ENCODE data around the gene GADD45A. TPM values are rescaled to one million over a fixed set of nuclear protein-coding genes. Genes with fewer than 3 reads are reported as not detected.
"Not testable (repeated sequence)": the region's sequence is repeated elsewhere in the genome, so short reads cannot be mapped to it uniquely, and the experiment has no call there.

GADD45A gene
- total RNA-seq, 1 donor from 2014 or later = 48.1 TPM

- ATAC-seq (ENCODE audit: poor library complexity) (peak; percentile 32), DNase-seq (no peak)
- intact Hi-C loops (cut with DNase I) = no loop called here
These were observed 25.4 kb downstream of the GADD45A start for GRCh38 chr1:67710417-67710816.

DNA sequence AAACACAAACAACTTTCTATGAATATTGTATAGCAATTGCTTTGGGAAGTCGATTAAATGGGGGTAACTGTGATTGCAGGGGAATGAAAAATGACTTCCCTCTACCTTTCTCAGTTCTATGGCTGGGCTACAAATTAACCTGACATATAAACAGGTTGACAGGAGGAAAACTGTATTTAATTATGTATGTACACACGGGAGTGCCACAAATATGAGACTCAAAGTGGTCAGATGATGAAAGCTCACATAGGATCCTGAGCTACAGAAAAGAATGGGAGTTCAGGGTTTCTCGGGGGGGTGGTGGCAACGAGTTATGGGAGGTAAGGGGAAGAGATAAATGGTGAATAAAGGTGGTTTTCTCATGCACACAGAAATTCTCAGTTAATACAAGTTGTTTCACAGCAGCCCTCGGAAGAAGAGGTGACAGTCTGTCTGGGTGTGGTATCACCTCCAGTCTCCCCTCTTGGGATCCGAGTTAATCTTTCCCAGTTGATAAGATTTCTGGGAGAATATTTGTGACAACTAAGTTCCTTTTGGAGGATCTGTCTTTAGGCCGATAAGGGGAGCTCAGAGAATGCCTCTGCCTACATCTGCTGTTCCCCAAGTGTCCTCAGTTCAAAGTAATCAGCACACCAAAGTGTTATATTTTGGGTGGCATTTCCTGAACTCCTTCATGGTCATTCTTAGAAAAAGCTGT lies 26.3 kb downstream of the GADD45A start:
- intact Hi-C loops (cut with DNase I) = no loop called here
- no peak for DNase-seq
- no peak for ATAC-seq (ENCODE audit: poor library complexity)

DNA sequence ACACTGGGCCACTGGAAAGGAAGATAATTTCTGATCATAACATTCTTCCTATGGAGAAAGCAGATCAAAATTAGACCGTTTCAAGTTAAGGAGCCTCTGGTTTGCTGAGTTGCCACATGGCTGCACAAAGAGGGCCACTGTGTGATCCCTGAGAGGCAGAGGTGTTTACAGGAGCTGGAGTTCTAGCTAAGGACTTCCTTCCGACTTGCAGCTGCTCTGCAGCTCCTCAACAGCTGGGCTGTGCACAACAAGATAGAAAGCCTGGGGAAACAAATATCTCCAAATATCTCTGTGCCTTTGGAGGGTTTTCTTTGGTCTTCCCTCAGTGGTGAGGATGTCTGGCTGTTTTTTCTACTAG lies 26.8 kb downstream of the GADD45A start:
- ATAC-seq (ENCODE audit: poor library complexity) = no peak

DNA sequence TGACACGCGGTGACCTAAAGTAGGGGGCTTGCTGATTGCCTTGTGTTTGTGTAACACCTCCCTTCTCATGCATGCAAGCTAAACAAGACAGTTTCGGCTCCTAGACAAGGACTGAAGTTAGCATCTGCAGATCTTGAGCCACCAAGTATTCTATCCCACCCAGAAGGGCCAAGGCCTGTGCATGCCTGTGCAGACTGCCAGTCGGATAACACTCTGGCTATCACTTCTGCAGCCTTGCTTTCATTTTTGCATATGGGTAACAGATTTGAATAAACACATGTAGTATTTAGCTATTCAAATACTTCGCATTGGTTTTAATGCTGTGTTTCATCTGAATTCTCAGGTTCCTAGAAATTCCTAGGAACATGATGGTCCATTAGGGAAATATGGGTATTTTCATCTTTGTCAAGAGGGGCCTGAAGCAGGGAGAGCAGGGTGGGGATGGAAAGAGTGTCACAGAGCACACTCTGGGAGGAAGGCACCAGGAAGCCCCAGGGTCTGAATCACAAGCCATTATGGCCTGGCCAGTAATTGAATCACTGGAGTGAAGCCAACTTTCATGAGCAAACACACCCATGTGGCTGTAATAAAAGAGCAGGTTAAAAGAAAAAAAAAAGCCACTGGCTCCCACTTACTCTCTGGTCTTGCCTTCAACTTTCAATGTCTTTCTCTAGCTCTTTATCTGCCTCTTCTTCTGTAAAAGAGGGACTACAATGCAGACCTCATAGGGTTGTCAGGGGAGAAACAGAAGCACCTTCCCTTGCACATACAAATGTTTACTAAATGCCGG lies 28.3 kb downstream of the GADD45A start:
- intact Hi-C loops (cut with DNase I) = no loop called here
- DNase-seq (no peak), ATAC-seq (ENCODE audit: poor library complexity) (peak; percentile 32)

More for the DNA sequence above, 26.8 kb downstream of the GADD45A start:
- DNase-seq = no peak
- intact Hi-C loops (cut with DNase I) = no loop called here

DNA sequence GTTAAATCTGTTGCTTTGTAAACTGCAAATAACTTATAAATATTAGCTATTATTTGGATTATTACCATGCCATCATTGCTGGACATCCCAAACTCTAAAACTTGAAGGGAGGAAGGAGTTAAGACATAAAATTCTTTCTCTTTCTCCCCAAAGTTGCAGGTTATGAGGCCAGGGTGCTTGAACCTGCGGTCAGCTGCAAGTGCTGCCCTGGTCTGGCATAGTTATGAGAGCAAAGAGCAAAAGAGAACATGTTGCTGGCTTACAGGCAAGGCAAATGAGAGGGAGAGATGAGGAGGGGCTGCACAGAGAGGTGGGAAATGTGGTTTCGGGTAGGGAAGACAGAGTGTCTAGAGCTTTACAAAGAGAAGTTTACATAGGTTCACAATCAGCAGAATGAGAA lies 30.8 kb downstream of the GADD45A start:
- no peak for ATAC-seq (ENCODE audit: poor library complexity)
- no peak for DNase-seq
- intact Hi-C loops (cut with DNase I) = no loop called here

DNA sequence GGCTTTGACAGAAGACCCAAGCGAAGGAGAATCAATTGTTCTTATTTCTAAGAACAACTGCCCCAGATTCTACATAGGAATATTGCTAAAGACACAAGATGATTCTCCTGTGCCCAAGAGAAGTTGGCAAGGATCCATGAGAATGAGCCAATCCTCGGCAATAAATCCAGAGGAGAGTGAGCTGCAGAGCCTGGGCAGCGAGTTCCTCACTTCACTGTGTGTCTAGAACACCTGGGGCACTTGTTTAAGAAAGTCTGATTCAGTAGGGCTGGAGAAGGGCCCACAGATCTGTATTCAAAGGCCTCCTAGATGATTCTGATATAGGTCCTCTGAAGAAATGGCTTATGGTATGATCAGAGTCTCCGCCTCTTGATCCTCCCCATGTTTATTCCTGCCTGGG lies 31.8 kb downstream of the GADD45A start:
- DNase-seq = no peak
- intact Hi-C loops (cut with DNase I) = no loop called here
- no peak for ATAC-seq (ENCODE audit: poor library complexity)

GRCh38 chr1:67717876-67718275 lies 32.9 kb downstream of the GADD45A start:
- intact Hi-C loops (cut with DNase I) = no loop called here
- ATAC-seq (ENCODE audit: poor library complexity) (peak; percentile 78), DNase-seq (no peak)

DNA sequence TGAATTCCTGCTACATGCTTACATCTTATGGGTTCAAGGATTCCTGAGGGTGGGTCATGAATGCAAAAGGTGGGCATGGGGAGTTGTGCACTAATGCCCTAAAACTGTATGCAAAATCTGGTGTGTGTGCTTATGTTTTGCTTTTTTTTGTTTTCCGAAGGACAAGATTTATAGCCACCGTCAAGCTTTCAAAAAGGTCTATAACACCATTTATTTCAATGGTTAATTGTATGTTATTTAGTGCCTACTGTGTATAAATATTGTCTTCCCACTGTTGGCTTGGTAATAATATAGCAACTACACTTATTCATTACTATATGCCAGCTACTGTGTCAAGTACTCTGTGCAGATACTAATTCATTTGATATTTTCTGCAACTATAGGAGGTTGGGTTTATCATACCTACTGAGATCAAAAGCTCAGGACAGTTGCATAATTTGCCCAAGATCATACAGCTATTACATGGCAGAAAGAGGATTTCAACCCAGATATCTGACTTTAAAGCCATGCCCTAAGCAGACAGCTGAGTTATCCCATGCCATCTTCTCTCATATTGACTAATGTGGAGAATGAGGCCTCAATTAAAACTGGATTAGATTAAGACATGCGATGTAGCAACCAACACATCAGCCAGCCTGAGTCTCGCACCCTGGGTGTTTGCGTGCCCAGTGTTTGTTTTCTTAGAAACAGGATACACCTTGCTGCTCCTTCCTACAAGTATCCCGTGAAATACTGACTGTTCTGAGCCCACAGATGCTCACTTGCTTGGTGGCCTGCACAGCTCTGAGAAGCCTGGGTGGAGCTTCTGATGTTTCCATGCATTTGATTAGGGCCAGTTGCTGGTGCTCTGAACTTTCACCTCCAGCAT lies 34.6 kb downstream of the GADD45A start:
- intact Hi-C loops (cut with DNase I) = no loop called here
- DNase-seq = no peak
- no peak for ATAC-seq (ENCODE audit: poor library complexity)

DNA sequence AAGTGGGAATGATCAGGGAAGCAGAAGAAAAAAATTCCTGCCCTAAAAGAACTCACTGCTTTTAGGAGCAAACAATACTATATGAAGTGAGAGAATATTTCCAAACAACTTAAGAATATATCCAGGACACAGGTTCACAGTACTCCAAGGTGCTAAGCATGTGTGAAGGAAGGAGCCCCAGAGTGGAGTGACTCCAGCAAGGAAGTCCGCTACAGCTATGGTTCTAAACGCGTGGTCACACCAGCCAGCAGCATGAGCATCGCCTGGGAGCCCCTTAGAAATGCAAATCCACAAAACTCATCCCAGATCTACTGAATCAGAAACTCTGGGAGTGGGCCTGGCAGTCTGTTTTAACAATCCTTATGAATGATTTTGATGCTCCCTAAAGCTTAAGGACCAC lies 36.1 kb downstream of the GADD45A start:
- DNase-seq (no peak), ATAC-seq (ENCODE audit: poor library complexity) (no peak)
- intact Hi-C loops (cut with DNase I) = no loop called here

GRCh38 chr1:67721650-67722291 lies 36.8 kb downstream of the GADD45A start:
- intact Hi-C loops (cut with DNase I) = no loop called here
- ATAC-seq (ENCODE audit: poor library complexity) = no peak
- no peak for DNase-seq

GRCh38 chr1:67722292-67722944 lies 37.4 kb downstream of the GADD45A start:
- no peak for DNase-seq
- intact Hi-C loops (cut with DNase I) = no loop called here
- no peak for ATAC-seq (ENCODE audit: poor library complexity)

GRCh38 chr1:67723126-67723525 lies 38.1 kb downstream of the GADD45A start:
- intact Hi-C loops (cut with DNase I) = no loop called here
- ATAC-seq (ENCODE audit: poor library complexity) = no peak
- no peak for DNase-seq

DNA sequence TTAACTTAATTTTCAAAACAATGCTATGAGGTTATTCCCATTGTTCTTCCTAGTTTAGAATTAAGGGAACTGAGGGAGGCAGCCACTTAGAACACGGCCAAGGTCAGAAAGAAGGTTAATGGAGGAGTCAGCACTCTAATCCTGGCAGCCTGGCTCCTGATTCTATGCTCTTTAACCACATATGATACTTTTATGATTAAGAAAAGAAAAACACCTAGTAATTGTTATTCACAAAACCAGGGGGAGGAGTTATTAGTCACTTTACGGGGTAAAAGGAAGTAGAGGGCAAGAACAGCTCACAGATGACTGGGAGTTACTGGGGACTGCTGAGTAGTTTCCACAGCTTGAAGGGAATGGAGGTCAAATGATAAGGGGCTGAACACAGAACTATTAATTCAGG lies 38.6 kb downstream of the GADD45A start:
- ATAC-seq (ENCODE audit: poor library complexity) (peak; percentile 67), DNase-seq (no peak)
- intact Hi-C loops (cut with DNase I) = no loop called here

DNA sequence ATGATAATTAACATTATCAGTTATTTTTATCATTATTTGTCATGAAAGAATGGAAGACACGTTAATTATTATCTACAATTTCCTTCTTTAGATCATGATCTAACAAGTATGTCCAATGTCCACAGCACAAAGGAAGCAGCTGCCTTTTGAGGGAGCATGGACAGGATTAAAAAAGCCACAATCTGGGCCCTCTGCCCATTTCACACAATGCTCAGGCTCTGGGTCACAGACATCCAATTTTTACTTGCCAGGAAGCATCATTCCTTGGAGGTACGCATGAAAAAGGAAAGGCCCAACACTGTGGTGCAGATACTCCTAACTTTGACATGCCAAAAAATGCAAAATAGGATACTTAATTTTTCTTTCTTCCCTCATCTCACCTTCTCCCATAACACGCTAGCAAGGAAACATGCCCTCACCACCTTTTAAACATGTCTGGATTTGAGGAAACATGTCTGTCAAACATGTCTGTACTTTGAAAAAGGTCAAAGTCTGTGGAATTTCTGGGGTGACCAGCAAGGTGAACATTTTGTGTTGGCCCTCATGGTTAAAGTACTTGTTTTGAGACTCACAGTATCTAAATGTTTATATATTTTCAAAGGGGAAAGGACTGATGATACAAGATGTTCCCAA lies 40.0 kb downstream of the GADD45A start:
- ATAC-seq (ENCODE audit: poor library complexity) = peak; percentile 81
- intact Hi-C loops (cut with DNase I) = no loop called here
- peak; percentile 56 for DNase-seq

DNA sequence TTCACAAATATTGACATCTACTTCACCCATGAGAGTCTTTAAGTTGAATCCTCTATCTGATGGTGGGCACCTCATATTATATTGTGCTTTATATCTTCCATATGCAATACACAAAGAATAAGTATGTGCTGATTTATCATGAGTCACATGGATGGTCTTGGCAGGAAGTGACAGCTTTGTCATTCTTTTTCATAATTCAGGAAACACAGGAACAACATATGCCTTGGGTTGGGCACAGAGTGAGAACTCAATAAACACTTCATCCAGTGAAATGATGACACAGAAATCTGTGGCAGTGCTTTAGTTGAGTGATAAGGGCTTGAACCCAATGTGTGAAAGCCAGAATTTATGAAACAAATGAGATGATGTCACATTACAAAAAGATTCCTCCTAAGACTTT lies 41.2 kb downstream of the GADD45A start:
- no peak for DNase-seq
- intact Hi-C loops (cut with DNase I) = no loop called here

DNA sequence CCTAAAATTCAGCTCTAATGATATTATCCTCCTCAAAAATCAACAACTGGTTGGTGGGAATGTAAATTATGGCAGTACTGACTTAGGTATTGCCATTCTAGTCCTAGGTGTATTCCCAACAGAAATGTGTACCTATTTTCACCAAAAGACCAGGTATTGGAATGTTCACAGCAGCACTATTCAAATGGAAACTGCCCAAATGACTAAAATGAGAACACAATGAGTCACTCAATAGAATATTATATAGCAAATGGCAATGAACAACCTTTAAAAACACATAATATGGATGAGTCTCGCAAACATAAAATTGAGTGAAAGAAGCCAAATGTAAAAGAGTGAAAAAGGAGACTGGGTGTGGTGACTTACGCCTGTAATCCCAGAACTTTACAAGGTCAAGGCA lies 44.9 kb downstream of the GADD45A start:
- DNase-seq = no peak
- no peak for ATAC-seq (ENCODE audit: poor library complexity)
- intact Hi-C loops (cut with DNase I) = no loop called here

More for the DNA sequence above, 41.2 kb downstream of the GADD45A start:
- ATAC-seq (ENCODE audit: poor library complexity) = no peak

- intact Hi-C loops (cut with DNase I); ATAC-seq (ENCODE audit: poor library complexity); DNase-seq: not testable (repeated sequence)
These were observed 45.3 kb downstream of the GADD45A start for GRCh38 chr1:67730312-67730711.

DNA sequence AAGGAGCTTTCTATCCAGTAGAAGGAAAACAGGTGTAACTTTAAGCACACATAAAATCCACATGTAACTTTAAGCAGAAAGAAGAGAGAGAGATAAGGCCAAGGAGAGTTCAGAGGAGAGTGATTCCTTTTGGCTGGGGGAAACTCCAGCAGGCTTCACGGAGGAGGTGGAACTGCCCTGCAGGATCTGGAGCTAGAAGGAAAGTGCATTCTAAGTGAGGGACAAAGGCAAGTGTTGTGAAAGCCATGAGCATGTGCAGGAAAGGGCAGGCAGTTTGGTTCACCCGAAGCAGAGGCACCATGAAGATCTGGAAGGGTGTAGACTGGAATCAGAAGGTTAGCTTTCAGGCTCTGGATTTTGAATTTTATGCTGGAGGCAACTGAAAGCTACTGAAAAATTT lies 46.3 kb downstream of the GADD45A start:
- ATAC-seq (ENCODE audit: poor library complexity) (no peak), DNase-seq (no peak)
- intact Hi-C loops (cut with DNase I) = no loop called here
